ENCODE results near the gene ADGRV1.

DNA sequence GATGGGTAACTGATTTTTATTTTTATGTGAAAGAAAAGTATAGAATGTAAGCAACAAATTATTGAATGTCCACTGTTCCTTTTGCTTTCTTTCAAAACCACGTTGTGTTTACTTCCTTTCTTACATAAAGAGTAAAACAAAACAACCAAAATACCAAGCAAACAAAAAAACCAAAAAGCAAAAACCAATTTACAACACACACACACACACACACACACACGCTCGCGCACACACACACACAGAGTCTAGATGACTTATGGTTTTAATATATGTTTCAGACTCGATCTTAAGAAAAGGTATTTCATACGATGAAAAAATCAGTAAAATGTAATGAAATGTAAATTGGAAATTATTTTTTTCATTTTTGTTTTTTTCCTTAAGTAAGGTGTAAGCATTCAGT, 80.3 kb downstream of the ADGRV1 start:
- TF ChIP-seq, protein P1, sequence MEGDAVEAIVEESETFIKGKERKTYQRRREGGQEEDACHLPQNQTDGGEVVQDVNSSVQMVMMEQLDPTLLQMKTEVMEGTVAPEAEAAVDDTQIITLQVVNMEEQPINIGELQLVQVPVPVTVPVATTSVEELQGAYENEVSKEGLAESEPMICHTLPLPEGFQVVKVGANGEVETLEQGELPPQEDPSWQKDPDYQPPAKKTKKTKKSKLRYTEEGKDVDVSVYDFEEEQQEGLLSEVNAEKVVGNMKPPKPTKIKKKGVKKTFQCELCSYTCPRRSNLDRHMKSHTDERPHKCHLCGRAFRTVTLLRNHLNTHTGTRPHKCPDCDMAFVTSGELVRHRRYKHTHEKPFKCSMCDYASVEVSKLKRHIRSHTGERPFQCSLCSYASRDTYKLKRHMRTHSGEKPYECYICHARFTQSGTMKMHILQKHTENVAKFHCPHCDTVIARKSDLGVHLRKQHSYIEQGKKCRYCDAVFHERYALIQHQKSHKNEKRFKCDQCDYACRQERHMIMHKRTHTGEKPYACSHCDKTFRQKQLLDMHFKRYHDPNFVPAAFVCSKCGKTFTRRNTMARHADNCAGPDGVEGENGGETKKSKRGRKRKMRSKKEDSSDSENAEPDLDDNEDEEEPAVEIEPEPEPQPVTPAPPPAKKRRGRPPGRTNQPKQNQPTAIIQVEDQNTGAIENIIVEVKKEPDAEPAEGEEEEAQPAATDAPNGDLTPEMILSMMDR (IDR thresholded peaks at IDR 0.05), result no peak
- no peak for TF ChIP-seq POLR2AphosphoS5 (IDR thresholded peaks at IDR 0.05)
- no peak for TF ChIP-seq EP300 (IDR thresholded peaks at IDR 0.05; ENCODE audit: low read depth)
